ENCODE data around the gene CLMP. TPM values are rescaled to one million over a fixed set of nuclear protein-coding genes. Genes with fewer than 3 reads are reported as not detected.

The CLMP gene
- total and polyA plus RNA-seq, 9 donors: 11.9 to 70.5 (median 25.3) TPM

DNA sequence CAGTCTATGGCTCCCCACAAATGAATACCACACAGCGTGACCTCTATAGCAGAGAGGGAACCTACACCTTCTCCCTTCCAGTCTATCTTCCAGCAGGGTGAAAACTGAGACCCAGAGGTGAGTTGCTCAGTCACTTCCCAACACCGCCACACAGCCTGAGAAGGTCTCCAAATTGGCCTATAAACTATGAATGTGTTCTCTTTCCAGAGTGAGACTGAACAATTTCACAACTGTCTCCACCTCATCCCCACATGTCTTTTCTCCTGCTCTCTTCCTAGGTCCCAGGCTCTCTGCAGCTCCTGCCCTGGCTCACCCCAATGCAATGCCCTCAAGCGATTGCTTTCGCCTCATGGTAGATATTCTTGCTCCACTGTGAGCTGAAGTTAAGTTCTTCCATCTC, 14.0 kb downstream of the CLMP start:
- no peaks in the 10 kb centered on the region for H3K9me3 ChIP-seq
- intact Hi-C loops (cut with DNase I): loop anchor here in 1 of 4 donors (10.0 kb wide), 1 partner anchor 56 kb away; no protein-coding TSS in a partner anchor
- no peaks in the 10 kb centered on the region for H3K27me3 ChIP-seq
- 96 to 98% (median 97%) methylated on average over 4 of the region's 4 CpGs for WGBS, 3 donors
- TF ChIP-seq POLR2A (IDR thresholded peaks at IDR 0.05): no peak
- no peak for TF ChIP-seq EP300 (IDR thresholded peaks at IDR 0.05)
- TF ChIP-seq, protein P1, sequence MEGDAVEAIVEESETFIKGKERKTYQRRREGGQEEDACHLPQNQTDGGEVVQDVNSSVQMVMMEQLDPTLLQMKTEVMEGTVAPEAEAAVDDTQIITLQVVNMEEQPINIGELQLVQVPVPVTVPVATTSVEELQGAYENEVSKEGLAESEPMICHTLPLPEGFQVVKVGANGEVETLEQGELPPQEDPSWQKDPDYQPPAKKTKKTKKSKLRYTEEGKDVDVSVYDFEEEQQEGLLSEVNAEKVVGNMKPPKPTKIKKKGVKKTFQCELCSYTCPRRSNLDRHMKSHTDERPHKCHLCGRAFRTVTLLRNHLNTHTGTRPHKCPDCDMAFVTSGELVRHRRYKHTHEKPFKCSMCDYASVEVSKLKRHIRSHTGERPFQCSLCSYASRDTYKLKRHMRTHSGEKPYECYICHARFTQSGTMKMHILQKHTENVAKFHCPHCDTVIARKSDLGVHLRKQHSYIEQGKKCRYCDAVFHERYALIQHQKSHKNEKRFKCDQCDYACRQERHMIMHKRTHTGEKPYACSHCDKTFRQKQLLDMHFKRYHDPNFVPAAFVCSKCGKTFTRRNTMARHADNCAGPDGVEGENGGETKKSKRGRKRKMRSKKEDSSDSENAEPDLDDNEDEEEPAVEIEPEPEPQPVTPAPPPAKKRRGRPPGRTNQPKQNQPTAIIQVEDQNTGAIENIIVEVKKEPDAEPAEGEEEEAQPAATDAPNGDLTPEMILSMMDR (IDR thresholded peaks at IDR 0.05): no peak
- no peak for DNase-seq
- H3K27ac ChIP-seq: no peak overlapping the region
- peaks cover 12% of the 10 kb centered on the region for H3K4me1 ChIP-seq (ENCODE audit: insufficient read depth)
- H3K4me3 ChIP-seq: no peak overlapping the region
- H3K36me3 ChIP-seq: no peaks in the 10 kb centered on the region

DNA sequence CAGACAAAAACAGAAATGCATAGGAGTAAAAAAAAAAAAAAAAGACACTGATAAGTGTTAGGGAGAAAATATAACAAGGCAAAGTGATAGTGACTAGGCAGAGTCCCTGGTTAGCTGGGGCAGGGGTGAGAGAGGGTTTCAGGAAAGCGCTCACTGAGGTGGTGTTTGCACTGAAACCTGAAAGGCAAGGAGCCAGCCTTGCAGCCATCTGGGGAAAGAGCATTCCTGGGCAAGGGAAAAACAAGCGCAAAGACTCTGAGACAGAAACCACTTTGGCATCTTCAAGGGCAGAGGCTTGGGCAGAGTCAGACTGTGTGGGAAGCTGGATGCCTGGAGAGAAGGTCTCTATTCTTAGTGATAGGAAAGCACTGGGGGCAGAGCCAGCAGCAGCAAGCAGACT, 14.5 kb downstream of the CLMP start:
- 76 to 85% (median 85%) methylated on average over 2 of the region's 2 CpGs for WGBS, 3 donors
- H3K4me1 ChIP-seq (ENCODE audit: insufficient read depth): peaks cover 14% of the 10 kb centered on the region

DNA sequence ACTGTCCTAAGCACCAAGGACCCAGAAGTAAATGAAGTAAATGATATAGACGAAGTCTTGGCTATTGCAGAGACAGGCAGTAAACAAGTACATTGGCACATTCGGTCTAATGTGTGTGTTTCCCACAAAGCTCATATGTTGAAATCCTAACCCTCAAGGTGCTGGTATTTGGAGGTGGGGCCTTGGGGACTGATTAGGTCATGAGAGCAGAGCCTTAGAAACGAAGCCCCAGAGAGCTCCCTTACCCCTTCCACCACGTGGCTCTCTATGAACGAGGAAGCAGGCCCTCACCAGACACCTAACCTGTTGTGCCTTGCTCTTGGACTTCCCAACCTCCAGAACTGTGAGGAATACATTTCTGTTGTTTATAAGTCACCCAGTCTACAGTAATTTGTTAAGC, 14.9 kb downstream of the CLMP start:
- no peak for DNase-seq
- H3K4me3 ChIP-seq: no peak overlapping the region
- peaks cover 18% of the 10 kb centered on the region for H3K4me1 ChIP-seq (ENCODE audit: insufficient read depth)
- no peaks in the 10 kb centered on the region for H3K36me3 ChIP-seq
- H3K9me3 ChIP-seq: no peaks in the 10 kb centered on the region
- TF ChIP-seq EP300 (IDR thresholded peaks at IDR 0.05) (no peak), POLR2A (IDR thresholded peaks at IDR 0.05) (no peak)
- TF ChIP-seq, protein P1 (IDR thresholded peaks at IDR 0.05): no peak
- no peaks in the 10 kb centered on the region for H3K27me3 ChIP-seq
- 79 to 86% (median 84%) methylated on average over 5 of the region's 5 CpGs for WGBS, 3 donors
- H3K27ac ChIP-seq: no peak overlapping the region
- intact Hi-C loops (cut with DNase I): loop anchor here in 1 of 4 donors (10.0 kb wide), 1 partner anchor 55 kb away; no protein-coding TSS in a partner anchor

More for the DNA sequence above, 14.5 kb downstream of the CLMP start:
- intact Hi-C loops (cut with DNase I): loop anchor here in 1 of 4 donors (10.0 kb wide), 1 partner anchor 56 kb away; no protein-coding TSS in a partner anchor
- H3K4me3 ChIP-seq: no peak overlapping the region
- TF ChIP-seq EP300 (IDR thresholded peaks at IDR 0.05): no peak
- TF ChIP-seq, protein P1 (IDR thresholded peaks at IDR 0.05): no peak
- TF ChIP-seq POLR2A (IDR thresholded peaks at IDR 0.05): no peak
- H3K27ac ChIP-seq: no peak overlapping the region
- H3K27me3 ChIP-seq: no peaks in the 10 kb centered on the region
- no peak for DNase-seq
- no peaks in the 10 kb centered on the region for H3K36me3 ChIP-seq
- H3K9me3 ChIP-seq: no peaks in the 10 kb centered on the region

DNA sequence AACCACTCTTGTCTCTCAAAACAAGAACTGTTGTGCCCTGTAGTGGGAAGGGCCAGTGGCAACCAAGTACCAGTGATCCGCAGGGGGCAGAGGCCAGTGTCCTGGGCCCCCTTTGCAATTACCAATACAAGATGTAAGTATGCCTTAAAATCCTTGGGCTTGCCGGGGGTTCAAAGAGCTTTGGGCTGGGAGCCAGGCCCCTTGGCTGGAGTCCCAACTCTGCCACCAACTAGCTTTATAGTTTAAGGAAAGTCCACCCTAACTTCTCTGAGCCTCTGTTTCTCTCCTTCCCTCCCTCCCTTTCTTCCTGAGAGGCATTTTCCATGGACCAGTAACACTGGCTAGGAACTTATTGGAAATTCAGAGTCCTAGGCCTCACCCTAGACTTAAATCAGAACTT, 15.5 kb downstream of the CLMP start:
- 48 to 75% (median 66%) methylated on average over 2 of the region's 2 CpGs for WGBS, 3 donors
- intact Hi-C loops (cut with DNase I): loop anchor here in 1 of 4 donors (10.0 kb wide), 1 partner anchor 65 kb away; no protein-coding TSS in a partner anchor
- Histone ChIP-seq H3K27me3 (no peaks in the 10 kb centered on the region), H3K27ac (no peak overlapping the region), H3K4me3 (no peak overlapping the region), H3K4me1 (ENCODE audit: insufficient read depth) (peaks cover 22% of the 10 kb centered on the region), H3K36me3 (no peaks in the 10 kb centered on the region), H3K9me3 (no peaks in the 10 kb centered on the region)
- TF ChIP-seq, protein P1 (IDR thresholded peaks at IDR 0.05): no peak
- TF ChIP-seq POLR2A (IDR thresholded peaks at IDR 0.05) (no peak), EP300 (IDR thresholded peaks at IDR 0.05) (no peak)
- DNase-seq: peak in 1 of 5 donors; percentile 39

All from ovary (tissue), 9 donors.